Cardiac septum (tissue), 1 donor: ENCODE measurements around the gene ADGRB3. TPM values are rescaled to one million over a fixed set of nuclear protein-coding genes. Genes with fewer than 3 reads are reported as not detected.
"Not testable (repeated sequence)": the region's sequence is repeated elsewhere in the genome, so short reads cannot be mapped to it uniquely, and the experiment has no call there.

Source experiments
- DNase-seq: peaks from one replicate; pipeline ENCODE4 v3.0.0-alpha.2; 2020; ENCODE audit warnings: low spot score
- intact Hi-C: fragments of 100-400 bp; cut with DNase I; formaldehyde crosslinking; loops from one replicate; pipeline ENCODE4 v1.14.0; 2022
- total RNA-seq: library from RNA; stranded (reverse); fragmentation: NEBNext Ultra II Directional; extraction: Animal tissue kit (Norgen Biotek cat#: 25700); gene quantifications from one replicate; pipeline ENCODE4 v1.2.1, GENCODE V29; 2021
- donor health status: DM: no; HTN: no; CAD: no.

The ADGRB3 gene
- total RNA-seq, 1 donor from 2014 or later = 0.51 TPM

- DNase-seq = no peak
- intact Hi-C loops = no loop called here
Measured at GRCh38 chr6:68641172-68641571, 6.1 kb downstream of the ADGRB3 start.

DNA sequence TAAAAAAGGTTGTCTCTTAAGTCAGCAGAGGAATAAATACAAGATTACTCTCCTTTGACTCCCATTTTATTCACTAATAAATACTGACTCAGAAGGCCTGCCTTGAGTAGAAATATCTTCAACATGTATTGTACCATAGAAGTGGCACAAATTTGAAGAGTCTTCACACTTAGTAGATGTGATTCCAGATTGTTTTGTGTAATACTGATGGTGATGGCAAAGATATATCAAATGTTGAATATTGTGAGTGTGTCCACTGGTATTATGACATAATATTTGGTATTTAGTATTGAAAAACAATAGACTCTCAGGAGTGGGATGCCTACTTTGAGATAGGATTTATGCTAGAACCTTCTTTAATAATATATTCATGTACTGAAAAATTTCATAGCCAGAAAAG is 7.0 kb downstream of the ADGRB3 start:
- intact Hi-C loops = no loop called here
- DNase-seq = no peak

- intact Hi-C loops = no loop called here
- no peak for DNase-seq
Measured at GRCh38 chr6:68642977-68643376, 7.9 kb downstream of the ADGRB3 start.

- no peak for DNase-seq
- intact Hi-C loops = no loop called here
Measured at GRCh38 chr6:68649669-68650068, 14.6 kb downstream of the ADGRB3 start.

DNA sequence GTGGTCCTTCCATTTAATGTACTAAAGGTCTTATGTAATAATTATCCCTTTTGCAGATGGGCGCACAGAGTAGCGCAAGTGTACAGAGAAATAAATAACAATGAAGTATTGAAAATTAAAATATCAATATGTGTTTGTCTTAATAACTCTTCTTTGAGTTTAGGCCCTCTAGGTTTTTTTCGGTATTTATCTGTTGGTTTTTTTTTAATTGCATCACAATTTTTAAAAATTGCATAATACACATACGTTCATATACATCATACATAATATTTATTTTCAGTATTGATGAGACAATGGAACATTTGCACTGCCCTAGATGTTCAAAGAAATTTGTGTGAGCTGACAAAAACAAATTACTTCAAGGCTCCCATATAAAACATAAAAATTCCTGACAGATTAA is 15.1 kb downstream of the ADGRB3 start:
- DNase-seq = no peak
- intact Hi-C loops = no loop called here

DNA sequence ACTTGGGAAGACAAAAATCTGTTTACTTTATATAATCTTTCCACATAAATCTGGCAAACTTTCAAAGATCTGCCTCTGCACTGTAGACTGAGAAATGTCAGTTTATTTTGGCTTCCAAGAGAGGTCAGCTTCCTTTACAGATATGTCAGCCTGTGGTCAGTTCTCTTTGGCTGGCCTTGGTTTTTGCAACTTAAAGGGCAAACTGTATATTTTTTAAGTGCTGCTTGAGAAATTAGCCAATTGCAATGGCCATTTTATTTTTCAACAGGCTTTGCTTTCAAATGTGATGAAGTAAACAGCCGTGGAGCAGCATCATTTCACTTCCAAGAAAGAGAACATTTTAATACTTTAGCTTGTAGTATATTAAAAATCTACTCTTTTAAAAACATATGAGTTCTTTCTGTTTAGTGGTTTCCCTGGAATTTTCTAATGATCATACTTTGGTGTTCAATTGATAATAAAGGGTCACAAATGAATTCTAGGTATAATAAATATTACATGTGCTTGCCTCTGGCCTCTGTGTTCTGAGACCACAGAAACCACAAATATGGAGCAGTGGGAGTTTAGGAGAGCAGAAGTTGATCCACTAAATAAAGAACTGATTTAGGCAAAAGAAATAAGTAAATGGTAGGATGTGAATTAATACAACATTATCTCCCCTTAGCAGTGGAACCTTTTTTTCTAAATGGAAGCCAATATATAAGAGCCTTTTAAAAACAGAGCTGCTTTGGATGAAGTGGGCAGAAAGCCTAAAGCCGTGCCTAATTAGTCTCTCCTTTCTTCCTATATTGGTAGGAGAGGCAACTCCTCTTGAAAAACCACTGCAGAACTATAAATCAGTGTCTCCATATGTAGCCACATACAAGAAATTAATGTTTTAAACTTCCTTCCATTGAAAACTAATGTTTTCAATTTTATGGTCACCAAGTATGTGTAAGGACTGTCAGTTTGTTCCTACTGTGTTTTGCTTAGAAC is 16.2 kb downstream of the ADGRB3 start:
- DNase-seq = no peak
- intact Hi-C loops = no loop called here

GRCh38 chr6:68652117-68652536 is 17.0 kb downstream of the ADGRB3 start:
- intact Hi-C loops = no loop called here
- DNase-seq = no peak

GRCh38 chr6:68653074-68653705 is 18.1 kb downstream of the ADGRB3 start:
- intact Hi-C loops = no loop called here
- DNase-seq = no peak

DNA sequence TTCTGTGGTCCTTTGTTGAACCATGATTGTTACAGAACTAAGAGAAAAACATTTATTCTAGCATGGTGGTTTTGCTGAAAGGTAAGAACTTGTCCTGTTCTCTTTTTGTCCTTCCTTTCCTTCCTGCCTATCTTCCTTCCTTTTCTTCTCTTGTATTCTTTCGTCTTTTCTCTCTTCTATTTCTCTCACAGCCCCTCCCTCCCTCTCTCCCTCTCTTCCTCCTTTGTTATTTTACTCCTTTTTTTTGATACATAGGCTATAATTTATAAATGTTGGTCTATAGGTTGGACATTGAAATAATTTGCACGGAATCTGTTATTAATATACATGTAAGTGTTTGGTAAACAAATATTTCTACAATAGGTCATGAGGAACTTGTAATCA is 18.6 kb downstream of the ADGRB3 start:
- no peak for DNase-seq
- intact Hi-C loops = no loop called here

DNA sequence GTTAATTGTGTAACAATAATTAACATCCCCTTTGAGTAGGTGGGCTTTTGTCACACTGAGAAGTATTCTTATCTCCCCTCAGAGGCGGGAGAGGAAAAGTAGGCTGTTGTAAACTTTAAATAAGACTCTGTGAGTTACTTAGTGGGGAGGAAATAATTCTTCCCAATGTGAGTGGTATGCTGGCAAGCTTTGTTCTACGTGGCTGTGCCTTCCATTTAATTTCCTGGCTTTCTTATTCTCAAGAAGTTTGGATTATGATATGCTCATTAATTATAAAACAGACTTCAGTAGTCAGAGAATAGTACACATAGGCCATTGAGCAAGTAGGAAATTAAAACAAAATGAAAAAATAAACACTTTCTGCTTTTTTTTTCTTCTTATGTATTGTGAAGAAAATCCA is 19.1 kb downstream of the ADGRB3 start:
- intact Hi-C loops = no loop called here
- no peak for DNase-seq

DNA sequence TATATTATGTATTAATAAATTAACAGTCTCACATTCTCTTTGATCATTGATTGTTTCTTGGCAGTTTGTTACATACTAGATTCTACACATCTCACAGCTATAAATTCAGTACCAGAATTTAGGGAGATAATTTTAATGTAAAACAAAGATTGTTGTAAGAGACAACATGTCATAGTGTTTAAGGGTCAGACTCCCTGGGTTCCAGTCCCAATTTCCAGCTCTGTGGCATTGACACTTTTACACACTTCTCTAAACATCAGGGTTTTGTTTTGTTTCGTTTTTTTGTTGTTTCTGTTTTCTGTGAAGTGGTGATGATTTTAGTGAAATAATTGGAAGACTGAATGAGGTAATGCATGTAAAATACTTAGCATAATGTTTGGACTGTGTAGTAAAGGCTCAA is 19.9 kb downstream of the ADGRB3 start:
- intact Hi-C loops = no loop called here
- DNase-seq = no peak

DNA sequence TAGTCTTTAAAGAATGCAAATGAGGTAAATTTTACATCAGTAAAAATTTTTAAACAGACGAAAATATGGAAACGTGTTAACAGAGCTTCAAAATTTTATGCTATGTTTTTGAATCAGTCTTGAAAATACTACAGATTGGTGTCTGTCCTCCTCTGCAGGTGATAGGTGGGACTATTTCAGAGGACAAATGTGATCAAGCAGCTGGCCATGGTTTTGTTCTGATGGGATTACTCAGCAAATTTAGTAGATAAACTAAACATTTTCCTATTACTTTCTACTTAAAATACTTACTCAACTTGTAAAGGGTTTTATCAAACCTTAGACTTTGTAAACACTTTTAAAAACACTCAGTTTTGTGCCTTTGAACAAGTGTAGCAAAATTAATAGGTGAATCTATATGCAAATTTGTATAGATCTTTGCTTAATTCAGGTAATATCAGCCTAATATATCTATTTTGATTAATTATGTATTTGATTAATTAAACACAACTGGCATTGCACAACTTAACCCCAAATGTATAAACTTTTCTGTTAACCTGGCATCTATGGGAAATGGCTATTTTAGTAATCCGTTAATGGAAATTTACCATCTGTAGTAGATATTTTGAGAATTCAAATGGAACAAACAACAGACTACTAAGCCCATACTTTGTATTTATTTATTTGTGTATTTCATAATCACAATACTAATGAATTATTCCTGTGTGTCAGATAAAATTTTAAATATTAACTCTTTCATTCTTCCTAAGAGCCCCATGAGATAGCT is 22.5 kb downstream of the ADGRB3 start:
- no peak for DNase-seq
- intact Hi-C loops = no loop called here

DNA sequence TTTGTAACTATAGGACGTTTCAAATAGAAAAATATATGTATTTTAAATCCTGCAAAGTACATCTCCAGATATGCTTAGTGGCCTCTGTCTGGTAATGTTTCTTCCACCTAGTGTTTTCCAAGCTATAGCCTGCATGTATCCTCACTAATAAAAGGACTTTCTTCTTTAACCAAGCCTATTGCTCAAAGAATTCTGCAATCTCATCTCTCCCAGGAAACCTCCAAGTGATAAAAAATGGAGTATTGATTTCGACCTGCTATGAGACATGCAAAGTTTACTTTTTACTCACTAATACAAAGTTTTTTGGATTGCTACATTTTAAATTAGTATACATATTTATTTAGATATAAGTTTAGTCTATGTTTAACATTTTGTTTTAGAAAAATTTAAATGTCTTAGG is 23.3 kb downstream of the ADGRB3 start:
- intact Hi-C loops = no loop called here
- no peak for DNase-seq

- DNase-seq = no peak
- intact Hi-C loops = no loop called here
Measured at GRCh38 chr6:68673255-68673654, 38.2 kb downstream of the ADGRB3 start.

DNA sequence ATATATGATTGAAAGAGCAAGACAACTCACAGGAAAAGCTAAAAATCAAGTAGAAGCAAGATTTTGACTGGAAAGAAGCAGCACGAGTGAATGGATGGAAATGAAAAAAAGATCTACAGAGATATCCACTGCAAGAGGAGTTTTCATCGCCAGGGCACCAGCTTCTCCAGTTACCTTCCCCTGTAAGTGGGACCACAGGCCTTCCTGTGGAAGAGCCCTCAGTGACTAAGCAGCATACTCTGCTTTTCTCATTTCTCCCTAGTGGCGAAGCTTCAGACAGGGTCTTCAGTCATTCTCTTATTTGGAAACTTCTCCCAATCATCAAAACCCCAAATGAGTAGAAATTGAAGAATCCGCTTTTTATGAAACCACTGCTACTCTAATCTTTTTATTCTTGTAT is 40.5 kb downstream of the ADGRB3 start:
- DNase-seq = no peak
- intact Hi-C loops = no loop called here

DNA sequence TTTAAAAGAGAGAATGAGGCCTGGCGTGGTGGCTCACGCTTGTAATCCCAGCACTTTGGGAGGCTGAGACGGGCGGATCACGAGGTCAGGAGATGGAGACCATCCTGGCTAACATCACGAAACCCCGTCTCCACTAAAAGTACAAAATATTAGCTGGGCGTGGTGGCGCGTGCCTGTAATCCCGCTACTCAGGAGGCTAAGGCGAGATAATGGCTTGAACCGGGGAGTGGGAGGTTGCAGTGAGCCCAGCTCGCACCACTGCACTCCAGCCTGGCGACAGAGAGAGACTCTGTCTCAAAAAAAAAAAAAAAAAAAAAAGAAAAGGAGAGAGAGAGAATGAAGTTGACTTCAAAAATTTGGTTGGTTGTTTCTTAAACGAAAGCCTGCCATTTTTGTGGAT is 41.0 kb downstream of the ADGRB3 start:
- intact Hi-C loops, DNase-seq: not testable (repeated sequence)

- intact Hi-C loops = no loop called here
- DNase-seq = no peak
Measured at GRCh38 chr6:68677058-68677457, 42.0 kb downstream of the ADGRB3 start.

- intact Hi-C loops = no loop called here
- no peak for DNase-seq
Measured at GRCh38 chr6:68679399-68679798, 44.3 kb downstream of the ADGRB3 start.

- no peak for DNase-seq
- intact Hi-C loops = no loop called here
Measured at GRCh38 chr6:68680264-68680663, 45.2 kb downstream of the ADGRB3 start.

GRCh38 chr6:68689910-68690309 is 54.8 kb downstream of the ADGRB3 start:
- intact Hi-C loops = no loop called here
- no peak for DNase-seq
